H1 (cell line): ENCODE results near the gene SOST. TPM values are rescaled to one million over a fixed set of nuclear protein-coding genes. Genes with fewer than 3 reads are reported as not detected.

Source experiments
- CTCF ChIA-PET: fragments of 300-600 bp; sonication (Branson Sonifier 250); formaldehyde crosslinking; loops from one replicate; lab custom pipeline; 2021; ENCODE audit not compliant: partially characterized antibody; lab: Charles Lee
- POLR2A ChIA-PET: fragments of 300-600 bp; sonication (Branson Sonifier 250); formaldehyde crosslinking; loops from one replicate; lab custom pipeline; 2021; ENCODE audit warnings: inconsistent platforms; ENCODE audit not compliant: partially characterized antibody; lab: Charles Lee
- DNase-seq, 2 experiments: peaks; one replicate each; pipeline versions ENCODE4 v3.0.0 to v3.0.0-alpha.2; 2010 to 2022; ENCODE audit warnings: low spot score in 2 of 2, low read depth in 1 of 2, mixed read lengths in 1 of 2
- FAIRE-seq: peaks from 2 replicates; lab custom pipeline; 2011; peaks lifted over from hg19 to GRCh38; lab: Jason Lieb, UNC
- H2AFZ ChIP-seq: 2 replicates; pipeline ENCODE4 v1.8.1; 2012; ENCODE audit warnings: low read length, inconsistent platforms
- H2AK5ac ChIP-seq: 2 replicates; pipeline ENCODE4 v1.6.1; 2013; ENCODE audit warnings: low read depth, low read length
- H2BK120ac ChIP-seq: replicated peaks from 2 replicates; pipeline ENCODE3; 2013; ENCODE audit warnings: low read depth, low read length, inconsistent platforms
- H2BK12ac ChIP-seq: 2 replicates; pipeline ENCODE4 v1.6.1; 2013; ENCODE audit warnings: low read depth, low read length
- H2BK15ac ChIP-seq: 2 replicates; pipeline ENCODE4 v1.6.1; 2013; ENCODE audit warnings: low read length
- H2BK20ac ChIP-seq: 2 replicates; pipeline ENCODE4 v1.6.1; 2013; ENCODE audit warnings: low read length
- H2BK5ac ChIP-seq: 2 replicates; pipeline ENCODE4 v1.6.1; 2013; ENCODE audit warnings: low read depth, low read length
- H3K14ac ChIP-seq: 2 replicates; pipeline ENCODE4 v1.6.1; 2013; ENCODE audit warnings: inconsistent platforms; ENCODE audit not compliant: insufficient read length
- H3K18ac ChIP-seq: 2 replicates; pipeline ENCODE4 v1.6.1; 2013; ENCODE audit warnings: low read length; ENCODE audit errors: extremely low read depth
- H3K23ac ChIP-seq: 2 replicates; pipeline ENCODE4 v1.6.1; 2013; ENCODE audit warnings: inconsistent platforms; ENCODE audit not compliant: insufficient read length
- H3K23me2 ChIP-seq: 2 replicates; pipeline ENCODE4 v1.6.1; 2013; ENCODE audit warnings: low read depth, low read length
- H3K27ac ChIP-seq: 2 replicates; pipeline ENCODE4 v1.6.1; 2011; ENCODE audit warnings: low read depth, low read length, inconsistent platforms
- H3K27me3 ChIP-seq, 4 experiments: replicated peaks in 1 of 4; 1 replicate in 1 of 4; 2 replicates in 3 of 4; pipeline versions ENCODE4 v1.6.1 to v1.8.1; 2011 to 2013; ENCODE audit warnings: low read length in 3 of 4, mild to moderate bottlenecking in 3 of 4, inconsistent platforms in 2 of 4, mixed read lengths in 2 of 4, moderate library complexity in 1 of 4; ENCODE audit not compliant: control insufficient read depth in 3 of 4, insufficient read depth in 3 of 4; ENCODE audit errors: extremely low read depth in 1 of 4
- H3K36me3 ChIP-seq, 4 experiments: 2 replicates each; pipeline versions ENCODE4 v1.6.1 to v1.8.1; 2011 to 2013; ENCODE audit warnings: mild to moderate bottlenecking in 4 of 4, low read length in 3 of 4, moderate library complexity in 2 of 4, control low read depth in 1 of 4, inconsistent platforms in 1 of 4; ENCODE audit not compliant: insufficient read depth in 4 of 4, control insufficient read depth in 2 of 4
- H3K4ac ChIP-seq: replicated peaks from 2 replicates; pipeline ENCODE3; 2013; ENCODE audit warnings: low read length, low read depth, mixed read lengths, inconsistent platforms; ENCODE audit not compliant: insufficient read length
- H3K4me1 ChIP-seq, 4 experiments: replicated peaks in 1 of 4; 1 replicate in 1 of 4; 2 replicates in 3 of 4; pipeline versions ENCODE4 v1.6.1 to v1.8.1; 2011 to 2013; ENCODE audit warnings: low read length in 3 of 4, inconsistent platforms in 2 of 4, mixed read lengths in 1 of 4; ENCODE audit not compliant: insufficient read depth in 4 of 4, control insufficient read depth in 3 of 4
- H3K4me2 ChIP-seq, 2 experiments: 2 replicates each; pipeline versions ENCODE4 v1.6.1 to v1.8.1; 2011 to 2013; ENCODE audit warnings: low read depth in 2 of 2, low read length in 2 of 2, control low read depth in 1 of 2, inconsistent platforms in 1 of 2, mild to moderate bottlenecking in 1 of 2; ENCODE audit not compliant: insufficient read depth in 1 of 2
- H3K4me3 ChIP-seq, 4 experiments: fragments of 200-600, 300-600 bp in 1 of 4; sonication (generic), shearing (Covaris generic), sonication (Bioruptor Twin) in 1 of 4; 2 replicates each; pipeline versions ENCODE4 v1.5.1 to v1.8.1; 2011 to 2016; ENCODE audit warnings: low read length in 4 of 4, low read depth in 3 of 4, control low read depth in 2 of 4, inconsistent platforms in 2 of 4, mild to moderate bottlenecking in 2 of 4, mixed read lengths in 1 of 4, moderate library complexity in 1 of 4; ENCODE audit not compliant: insufficient read depth in 2 of 4; ENCODE audit errors: extremely low read depth in 1 of 4
- H3K56ac ChIP-seq: replicated peaks from 2 replicates; pipeline ENCODE3; 2013; ENCODE audit warnings: low read depth, mild to moderate bottlenecking, mixed read lengths, low read length, inconsistent platforms; ENCODE audit not compliant: insufficient read length
- H3K79me1 ChIP-seq: 2 replicates; pipeline ENCODE4 v1.6.1; 2013; ENCODE audit warnings: low read depth, low read length, control low read depth
- H3K79me2 ChIP-seq, 2 experiments: 2 replicates each; pipeline versions ENCODE4 v1.6.1 to v1.8.1; 2012 to 2013; ENCODE audit warnings: low read length in 2 of 2, mild to moderate bottlenecking in 2 of 2, inconsistent platforms in 1 of 2; ENCODE audit not compliant: insufficient read depth in 2 of 2, control insufficient read depth in 1 of 2
- H3K9ac ChIP-seq, 4 experiments: replicated peaks in 1 of 4; 1 replicate in 1 of 4; 2 replicates in 3 of 4; pipeline versions ENCODE4 v1.6.1 to v1.8.1; 2011 to 2013; ENCODE audit warnings: low read depth in 3 of 4, low read length in 3 of 4, control low read depth in 2 of 4, mild to moderate bottlenecking in 2 of 4, moderate library complexity in 2 of 4, inconsistent platforms in 1 of 4; ENCODE audit errors: extremely low read depth in 1 of 4
- H3K9me3 ChIP-seq, 2 experiments: 2 replicates each; pipeline versions ENCODE4 v1.6.1 to v1.8.1; 2012 to 2013; ENCODE audit warnings: mild to moderate bottlenecking in 2 of 2, moderate library complexity in 2 of 2, control low read depth in 1 of 2, inconsistent platforms in 1 of 2, low read depth in 1 of 2, low read length in 1 of 2, mixed read lengths in 1 of 2; ENCODE audit not compliant: insufficient read depth in 2 of 2
- H4K20me1 ChIP-seq, 2 experiments: replicated peaks in 1 of 2; 2 replicates each; pipeline versions ENCODE3 to v1.8.1; 2011 to 2013; ENCODE audit warnings: inconsistent platforms in 2 of 2, low read length in 2 of 2, mild to moderate bottlenecking in 1 of 2; ENCODE audit not compliant: insufficient read depth in 2 of 2, control insufficient read depth in 1 of 2
- H4K5ac ChIP-seq: 2 replicates; pipeline ENCODE4 v1.6.1; 2013; ENCODE audit warnings: low read length, low read depth, mixed read lengths, inconsistent platforms; ENCODE audit not compliant: insufficient read length
- H4K8ac ChIP-seq: 2 replicates; pipeline ENCODE4 v1.8.0; 2013; ENCODE audit warnings: mild to moderate bottlenecking, moderate library complexity, low read length, inconsistent platforms; ENCODE audit not compliant: insufficient read depth; ENCODE audit errors: extremely low read depth
- H4K91ac ChIP-seq: replicated peaks from 2 replicates; pipeline ENCODE3; 2013; ENCODE audit warnings: low read length, mixed read lengths, inconsistent platforms; ENCODE audit not compliant: insufficient read length
- BACH1 ChIP-seq: IDR thresholded peaks from 2 replicates; pipeline ENCODE4 v1.6.1; 2012; ENCODE audit warnings: low read length, improper control_type of control experiment
- BCL11A ChIP-seq, 2 experiments: IDR thresholded peaks; one replicate each; pipeline ENCODE4 v1.6.1; 2011; ENCODE audit warnings: low read depth in 2 of 2, low read length in 2 of 2, mild to moderate bottlenecking in 2 of 2
- CREB1 ChIP-seq: IDR thresholded peaks from 2 replicates; pipeline ENCODE4 v1.6.1; 2012; ENCODE audit warnings: inconsistent platforms
- EGR1 ChIP-seq: IDR thresholded peaks from 2 replicates; pipeline ENCODE4 v1.6.1; 2011; ENCODE audit warnings: low read depth, low read length, borderline replicate concordance
- JUN ChIP-seq: IDR thresholded peaks from 2 replicates; pipeline ENCODE4 v1.6.1; 2011; ENCODE audit warnings: low read depth, mild to moderate bottlenecking, improper control_type of control experiment, low read length
- KDM5A ChIP-seq: fragments of 200-600 bp; IDR thresholded peaks from 2 replicates; pipeline ENCODE4 v1.7.1; 2012; ENCODE audit warnings: mild to moderate bottlenecking, low read length, inconsistent platforms, mixed read lengths
- NANOG ChIP-seq: IDR thresholded peaks from 2 replicates; pipeline ENCODE4 v1.6.1; 2011; ENCODE audit warnings: low read length, low read depth, mild to moderate bottlenecking, inconsistent platforms; ENCODE audit not compliant: insufficient read depth, poor library complexity, severe bottlenecking
- NRF1 ChIP-seq: IDR thresholded peaks from 2 replicates; pipeline ENCODE4 v1.6.1; 2011; ENCODE audit warnings: mild to moderate bottlenecking, low read depth, low read length, improper control_type of control experiment
- RAD21 ChIP-seq, 2 experiments: IDR thresholded peaks in 1 of 2; conservative IDR thresholded peaks in 1 of 2; 2 replicates each; pipeline ENCODE4 v1.6.1; 2011; ENCODE audit warnings: low read depth in 2 of 2, low read length in 2 of 2, improper control_type of control experiment in 1 of 2, inconsistent platforms in 1 of 2, mild to moderate bottlenecking in 1 of 2, moderate library complexity in 1 of 2
- SP1 ChIP-seq: IDR thresholded peaks from 2 replicates; pipeline ENCODE4 v1.6.1; 2011; ENCODE audit warnings: low read depth, low read length
- YY1 ChIP-seq: IDR thresholded peaks from 2 replicates; pipeline ENCODE4 v1.6.1; 2011; ENCODE audit warnings: low read depth, mild to moderate bottlenecking, low read length
- WGBS, 2 experiments: shearing (Covaris generic) in 1 of 2; methylation state at CpG; one replicate each; pipeline versions ENCODE4 v1.1.6 to v1.1.7; 2013 to 2015; ENCODE audit warnings: low lambda C conversion rate in 2 of 2, mixed read lengths in 2 of 2, inconsistent platforms in 1 of 2, low coverage in 1 of 2, missing lambda C conversion rate in 1 of 2; ENCODE audit not compliant: insufficient replicate concordance in 2 of 2, insufficient coverage in 1 of 2, insufficient read length in 1 of 2; ENCODE audit errors: extremely low coverage in 1 of 2, missing lambda C conversion rate in 1 of 2; 5-methylcytosine and 5-hydroxymethylcytosine counted together
- polyA plus RNA-seq, 7 experiments: library from polyadenylated mRNA; depleted of rRNA in 3 of 7; stranded (reverse) in 5 of 7; unstranded in 2 of 7; fragments of >200 nt in 5 of 7; fragments of 200-250 nt in 2 of 7; gene quantifications; 1 replicate in 5 of 7; 2 replicates in 1 of 7; 4 replicates in 1 of 7; pipeline versions ENCODE4 v1.2.1 to v1.2.3, GENCODE V29; 2011 to 2013; ENCODE audit warnings: missing spikeins in 2 of 7, mixed read lengths in 2 of 7
- total RNA-seq: library from RNA; stranded (reverse); fragmentation: NEBNext Ultra II Directional; extraction: Animal tissue kit (Norgen Biotek cat#: 25700); gene quantifications from 2 replicates; pipeline ENCODE4 v1.2.1, GENCODE V29; 2021
- TF ChIP-seq, protein P1 (sequence below): IDR thresholded peaks from 2 replicates; pipeline ENCODE4 v1.6.1; 2011; ENCODE audit warnings: low read length, improper control_type of control experiment

The SOST gene
- total and polyA plus RNA-seq, 2 of the 8 experiments (the other 6 are each of a cell fraction or from before 2014, with no cell fraction given), result 0.08 TPM; not detected in 1

DNA sequence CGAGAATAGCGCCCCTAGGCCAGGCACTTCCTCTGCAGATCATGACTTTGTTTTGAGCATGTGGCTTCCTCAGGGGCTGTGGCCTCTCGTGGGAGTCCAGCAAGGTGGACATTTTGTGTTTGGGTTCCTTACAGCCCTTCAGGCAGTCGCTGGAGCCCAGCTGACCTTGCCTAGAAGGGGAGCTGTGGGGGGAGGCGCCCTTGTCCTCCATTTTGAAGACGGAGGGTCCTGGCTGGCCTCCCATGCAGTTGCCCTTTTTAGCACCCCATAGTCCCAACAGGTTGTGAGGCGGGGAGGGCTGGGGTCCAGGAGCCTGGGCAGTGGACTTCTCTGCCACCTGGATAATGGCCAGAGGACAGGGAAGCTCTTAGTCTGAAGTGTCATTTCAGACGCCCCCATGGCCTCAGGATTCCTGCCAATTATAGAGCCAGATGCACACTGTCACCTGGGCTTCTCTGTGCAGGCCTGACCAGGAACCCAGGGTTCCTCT is 1.4 kb downstream of the SOST start:
- WGBS, 2 experiments, result 86% methylated on average over 8 of the region's 8 CpGs; no CpG with 5 or more reads in 1 of the 2 experiments

More for the DNA sequence above, 1.4 kb downstream of the SOST start:
- no peak overlapping the region for H3K14ac ChIP-seq
- H2BK15ac ChIP-seq, result no peak overlapping the region
- no peak overlapping the region for H2BK20ac ChIP-seq
- H3K27me3 ChIP-seq, result peaks cover 0 to 30% (median 22%) of the 10 kb centered on the region in 4 experiments; a peak in 6 of 7 replicates
- no peak overlapping the region for H2BK5ac ChIP-seq
- no peak overlapping the region for H2BK120ac ChIP-seq
- ChIA-PET CTCF (interaction anchor here (1.0 to 22.9 kb wide), 10 partner anchors 9 to 181 kb away, joined by 3 to 969 read pairs (median 24); no protein-coding TSS in a partner anchor), POLR2A (interaction anchor here (1.1 to 2.2 kb wide), 2 partner anchors 55 to 230 kb away, joined by 4 to 7 read pairs; no protein-coding TSS in a partner anchor)
- H2BK12ac ChIP-seq, result 0 out of 2 replicates have a peak overlapping the region, but pooled peaks have one; percentile 17
- H3K4me1 ChIP-seq, result peaks cover 4 to 25% (median 8%) of the 10 kb centered on the region in 4 experiments; a peak in 6 of 7 replicates
- no peaks in the 10 kb centered on the region for H3K36me3 ChIP-seq
- TF ChIP-seq JUN (no peak), NRF1 (no peak), BACH1 (no peak), NANOG (no peak), KDM5A (no peak), CREB1 (no peak), EGR1 (no peak), YY1 (no peak), SP1 (no peak), RAD21 (IDR thresholded peaks at IDR 0.05 in 1 of 2, conservative IDR thresholded peaks at IDR 0.05 in 1 of 2; ENCODE audit: low read depth in 2 of 2, low read length in 2 of 2) (no peak), BCL11A (IDR thresholded peaks at IDR 0.05; ENCODE audit: low read depth in 2 of 2, low read length in 2 of 2) (no peak)
- TF ChIP-seq, protein P1, sequence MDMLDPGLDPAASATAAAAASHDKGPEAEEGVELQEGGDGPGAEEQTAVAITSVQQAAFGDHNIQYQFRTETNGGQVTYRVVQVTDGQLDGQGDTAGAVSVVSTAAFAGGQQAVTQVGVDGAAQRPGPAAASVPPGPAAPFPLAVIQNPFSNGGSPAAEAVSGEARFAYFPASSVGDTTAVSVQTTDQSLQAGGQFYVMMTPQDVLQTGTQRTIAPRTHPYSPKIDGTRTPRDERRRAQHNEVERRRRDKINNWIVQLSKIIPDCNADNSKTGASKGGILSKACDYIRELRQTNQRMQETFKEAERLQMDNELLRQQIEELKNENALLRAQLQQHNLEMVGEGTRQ, result no peak
- H3K56ac ChIP-seq, result no peak overlapping the region
- no peak overlapping the region for H4K91ac ChIP-seq
- no peak for DNase-seq
- H3K4me2 ChIP-seq, result no peak overlapping the region
- H4K20me1 ChIP-seq, result no peaks in the 10 kb centered on the region
- H3K23me2 ChIP-seq, result peaks cover 3% of the 10 kb centered on the region; the same call in 1 of the 2 replicates
- H3K79me2 ChIP-seq, result no peaks in the 10 kb centered on the region
- no peak overlapping the region for H2AFZ ChIP-seq
- no peaks in the 10 kb centered on the region for H3K9me3 ChIP-seq
- H3K79me1 ChIP-seq, result no peaks in the 10 kb centered on the region
- no peak overlapping the region for H3K4me3 ChIP-seq
- no peak overlapping the region for H3K4ac ChIP-seq
- no peak overlapping the region for H3K23ac ChIP-seq
- no peak overlapping the region for H4K8ac ChIP-seq
- no peak for FAIRE-seq
- no peak overlapping the region for H4K5ac ChIP-seq
- H3K27ac ChIP-seq, result no peak overlapping the region
- H3K18ac ChIP-seq, result no peak overlapping the region
- H3K9ac ChIP-seq, result no peak overlapping the region
- no peak overlapping the region for H2AK5ac ChIP-seq
